Measurements from ENCODE around the gene LMO7.

The LMO7 gene

DNA sequence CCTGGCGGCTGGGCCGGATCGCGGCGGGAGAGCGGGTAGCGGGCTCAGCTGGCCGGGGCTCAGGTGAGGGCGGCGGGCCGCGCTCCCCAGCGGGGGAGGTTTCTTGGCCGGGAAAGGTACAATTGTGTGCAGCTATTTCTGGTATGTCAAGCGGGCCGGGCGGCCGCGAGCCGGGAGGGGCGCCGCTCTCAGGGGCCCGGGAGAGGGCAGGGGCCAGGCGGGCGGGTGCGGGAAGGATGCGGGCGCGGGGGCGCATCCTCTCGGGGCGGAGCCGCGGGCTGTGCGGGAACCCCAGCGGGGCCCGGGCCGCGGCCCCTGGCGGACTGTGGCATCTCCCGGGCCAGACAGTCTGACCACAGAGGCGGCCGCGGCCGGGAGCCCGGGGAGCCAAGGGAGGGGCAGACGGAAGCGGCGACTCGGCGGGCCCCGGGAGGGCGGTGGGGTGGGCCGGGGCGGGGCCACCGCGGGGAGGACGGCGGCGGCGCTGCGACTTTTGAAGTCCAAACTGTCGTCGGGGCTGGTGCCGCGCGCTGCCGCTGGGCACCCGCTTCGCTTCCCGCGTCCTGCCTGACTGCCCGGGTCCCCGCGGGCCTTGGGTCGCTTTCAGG lies at the start of gene LMO7:
Gene LMO7 (plus strand): TSS at position 503 of the 608 bp plus-strand sequence. CDS start 328 bp downstream, outside the sequence.
- in situ Hi-C loops (cut with MboI; ENCODE audit: low sequenced_read_pairs) = no loop called here

GRCh38 chr13:75587679-75588078 lies 48.5 kb upstream of the LMO7 start:
- in situ Hi-C loops (cut with MboI; ENCODE audit: low sequenced_read_pairs) = no loop called here

DNA sequence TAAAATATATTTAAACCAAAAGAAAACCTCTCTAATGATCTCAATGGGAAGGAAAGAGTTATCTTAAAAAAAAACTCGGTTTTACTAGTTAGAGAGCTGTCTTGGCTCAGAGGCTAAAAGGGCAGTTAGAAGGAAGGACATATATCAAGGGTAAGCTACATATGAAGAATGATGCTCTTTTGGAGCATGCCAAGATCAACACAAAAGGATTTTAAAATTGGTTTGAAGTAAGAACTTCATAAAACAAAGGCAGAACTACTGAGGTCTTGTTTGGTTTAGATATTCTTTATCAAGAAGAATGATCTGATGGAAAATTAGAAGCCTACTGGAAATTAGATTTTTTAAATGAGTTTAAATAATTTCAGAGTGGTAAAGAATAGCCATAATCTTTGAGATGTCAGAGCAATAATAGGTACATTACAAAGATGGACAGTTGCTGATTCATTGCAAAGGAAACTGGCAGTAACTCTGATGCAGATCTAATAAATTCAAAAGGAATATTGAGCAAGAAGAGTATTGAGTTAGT lies 39.4 kb upstream of the LMO7 start:
- in situ Hi-C loops (cut with MboI; ENCODE audit: low sequenced_read_pairs) = no loop called here

DNA sequence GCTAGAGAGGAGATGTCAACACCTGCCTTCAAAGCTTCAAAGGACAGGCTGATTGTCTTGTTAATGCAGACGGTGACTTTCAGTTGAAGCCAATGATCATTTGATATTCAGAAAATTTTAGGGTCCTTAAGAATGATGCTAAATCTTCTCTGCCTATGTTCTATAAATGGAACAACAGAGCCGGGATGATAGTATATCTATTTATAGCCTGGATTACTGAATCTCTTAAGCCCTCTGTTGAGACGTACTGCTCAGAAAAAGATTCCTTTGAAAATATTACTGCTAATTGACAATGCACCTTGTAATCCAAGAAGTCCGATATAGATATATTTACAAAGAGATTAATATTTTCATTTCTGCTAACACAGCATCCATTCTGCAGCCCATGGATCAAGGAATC lies 35.8 kb upstream of the LMO7 start:
- in situ Hi-C loops (cut with MboI; ENCODE audit: low sequenced_read_pairs) = no loop called here

DNA sequence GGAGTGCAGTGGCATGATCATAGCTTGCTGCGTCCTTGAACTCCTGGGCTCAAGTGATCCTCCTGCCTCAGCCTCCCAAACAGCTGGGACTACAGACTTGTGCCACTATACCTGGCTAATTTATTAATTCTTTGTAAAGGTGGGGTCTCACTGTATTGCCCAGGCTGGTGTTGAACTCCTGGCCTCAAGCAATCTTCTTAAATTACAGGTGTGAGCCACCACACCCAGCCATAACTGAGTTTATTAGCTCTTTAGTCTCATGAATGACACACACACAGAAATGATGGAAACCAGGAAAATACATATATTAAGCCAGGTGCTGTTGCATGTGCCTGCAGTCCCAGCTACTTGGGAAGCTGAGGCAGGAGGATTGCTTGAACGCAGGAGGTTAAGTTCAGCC lies 33.1 kb upstream of the LMO7 start:
- in situ Hi-C loops (cut with MboI; ENCODE audit: low sequenced_read_pairs) = no loop called here

DNA sequence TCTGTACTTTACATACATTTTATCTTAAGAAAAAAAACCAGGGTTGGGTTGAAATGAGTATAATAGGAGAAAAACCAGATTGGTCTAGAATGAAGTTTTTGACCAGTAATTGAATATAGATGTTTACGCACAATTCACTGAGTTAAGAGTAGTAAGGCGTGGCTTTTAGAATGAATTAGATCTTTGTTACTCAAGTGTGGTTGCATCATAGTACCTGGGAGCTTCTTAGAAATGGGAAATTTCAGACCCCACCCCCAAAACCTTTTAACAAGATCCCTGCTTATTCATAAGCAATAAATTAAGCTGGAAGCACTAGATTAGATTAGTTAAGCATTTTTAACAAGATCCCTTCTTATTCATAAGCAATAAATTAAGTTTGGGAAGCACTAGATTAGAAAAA lies 28.7 kb upstream of the LMO7 start:
- in situ Hi-C loops (cut with MboI; ENCODE audit: low sequenced_read_pairs) = no loop called here

- in situ Hi-C loops (cut with MboI; ENCODE audit: low sequenced_read_pairs) = no loop called here
Measured at GRCh38 chr13:75610466-75610865, 25.7 kb upstream of the LMO7 start.

- in situ Hi-C loops (cut with MboI; ENCODE audit: low sequenced_read_pairs) = no loop called here
Measured at GRCh38 chr13:75612354-75612753, 23.8 kb upstream of the LMO7 start.

DNA sequence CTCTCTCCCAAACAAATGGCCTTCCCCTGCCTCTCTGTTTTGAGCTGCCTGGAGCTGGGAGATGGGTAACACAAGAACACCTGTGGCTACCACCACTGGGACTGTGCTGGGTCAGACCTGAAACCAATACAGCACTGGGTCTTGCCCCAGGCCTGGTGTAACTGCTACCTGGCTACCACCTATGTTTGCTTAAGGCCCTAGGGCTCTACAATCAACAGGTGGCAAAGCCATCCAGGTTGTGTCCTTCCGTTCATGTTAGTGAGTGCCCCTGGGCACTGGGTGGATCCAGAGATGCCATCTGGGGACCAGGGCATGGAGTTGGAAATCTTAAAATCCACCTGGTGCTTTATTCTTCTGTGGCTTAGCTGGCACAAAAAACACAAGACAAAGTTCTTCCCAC lies 18.9 kb upstream of the LMO7 start:
- in situ Hi-C loops (cut with MboI; ENCODE audit: low sequenced_read_pairs) = no loop called here

- in situ Hi-C loops (cut with MboI; ENCODE audit: low sequenced_read_pairs) = no loop called here
Measured at GRCh38 chr13:75618308-75618707, 17.8 kb upstream of the LMO7 start.

DNA sequence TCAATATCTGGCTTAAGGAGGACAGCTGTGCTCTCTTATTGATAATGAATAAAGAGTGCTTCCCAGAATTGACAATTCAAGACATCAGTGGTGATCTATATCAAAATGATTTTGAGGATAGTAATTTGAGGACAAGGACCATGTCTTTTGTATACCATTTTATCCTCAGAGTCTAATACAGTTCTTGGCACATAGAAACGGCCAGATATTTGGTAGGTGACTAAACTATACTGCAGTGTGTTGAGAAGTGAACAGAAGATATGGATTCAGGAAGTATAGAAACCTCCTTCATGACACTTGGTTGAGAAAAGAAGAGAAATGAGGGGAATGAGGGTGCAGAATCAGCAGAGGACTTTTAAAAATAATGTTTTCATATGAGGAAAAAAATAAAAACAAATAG lies 16.1 kb upstream of the LMO7 start:
- in situ Hi-C loops (cut with MboI; ENCODE audit: low sequenced_read_pairs) = no loop called here

- in situ Hi-C loops (cut with MboI; ENCODE audit: low sequenced_read_pairs) = no loop called here
Measured at GRCh38 chr13:75621147-75621546, 15.0 kb upstream of the LMO7 start.

- in situ Hi-C loops (cut with MboI; ENCODE audit: low sequenced_read_pairs) = no loop called here
Measured at GRCh38 chr13:75628801-75629200, 7.3 kb upstream of the LMO7 start.

GRCh38 chr13:75633285-75633684 lies 2.8 kb upstream of the LMO7 start:
- in situ Hi-C loops (cut with MboI; ENCODE audit: low sequenced_read_pairs) = no loop called here

DNA sequence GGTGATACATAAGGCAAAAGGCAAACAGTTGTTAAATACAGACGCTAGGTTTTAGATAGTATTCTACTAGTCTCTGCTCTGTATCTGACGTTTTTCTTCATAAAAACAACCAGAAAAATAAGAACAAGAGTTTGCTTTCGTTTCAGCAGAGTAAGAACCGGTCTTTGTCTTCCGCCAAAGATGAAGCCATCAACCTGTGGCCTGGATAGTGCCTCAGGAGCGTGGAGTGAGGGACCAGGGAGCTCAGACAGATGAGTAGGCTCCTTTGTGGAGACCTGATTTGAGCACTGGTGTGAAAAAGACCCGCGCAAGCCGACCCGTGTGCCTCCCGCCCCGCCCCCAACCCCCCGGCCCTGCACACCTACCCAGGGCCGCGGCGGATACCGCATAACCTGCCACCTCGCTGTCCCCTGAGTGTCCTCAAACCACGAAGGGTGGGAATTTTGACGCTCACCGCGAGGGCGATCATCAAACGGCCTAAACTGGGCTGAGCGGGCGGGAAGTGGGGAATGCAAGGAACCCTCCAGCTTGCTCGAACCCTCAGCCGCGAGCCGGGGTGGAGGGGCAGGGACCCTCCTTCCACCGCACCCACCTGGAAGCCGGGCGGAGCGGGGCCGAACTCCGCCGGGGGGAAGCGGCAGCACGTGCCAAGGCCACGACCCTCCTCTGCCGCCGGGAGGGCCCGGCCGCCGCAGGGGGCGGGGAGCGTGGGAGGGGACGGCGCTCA lies 866 bp upstream of the LMO7 start:
- in situ Hi-C loops (cut with MboI; ENCODE audit: low sequenced_read_pairs) = no loop called here

DNA sequence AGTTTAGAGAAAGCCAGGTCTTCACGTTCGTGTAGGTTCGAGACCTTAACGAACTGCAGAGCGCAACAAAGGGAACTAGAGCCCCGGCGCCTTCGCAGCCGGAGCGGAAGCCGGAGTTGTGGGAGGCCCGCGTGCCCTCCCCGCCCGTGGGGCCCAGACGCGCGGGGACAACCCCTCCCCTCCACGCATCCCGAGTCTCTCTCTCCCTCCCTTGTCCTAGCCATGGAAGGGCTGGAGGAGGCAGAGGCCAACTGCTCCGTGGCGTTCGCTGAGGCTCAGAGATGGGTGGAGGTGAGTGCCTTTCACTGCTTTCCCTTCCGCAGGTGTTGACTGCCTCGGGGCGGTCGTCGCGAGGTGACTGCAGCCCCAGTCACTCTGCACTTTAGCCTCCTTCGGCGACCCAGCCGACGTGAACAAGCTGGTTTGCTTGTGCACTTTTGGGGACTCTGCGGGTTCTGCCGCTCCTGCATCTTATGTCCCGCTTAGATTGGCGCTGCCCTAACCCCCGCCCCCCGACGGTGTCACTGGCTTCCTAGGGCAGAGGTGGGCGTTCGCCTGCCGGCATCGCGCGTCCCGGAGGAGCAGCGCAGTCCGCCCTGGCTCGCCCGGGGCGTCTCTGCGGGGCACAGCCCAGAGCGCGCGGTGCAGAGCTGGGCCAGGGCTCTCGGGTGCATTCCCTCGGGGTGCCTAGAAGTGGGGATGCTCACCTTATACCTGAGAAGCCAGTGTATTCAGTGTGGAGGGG lies 478 bp downstream of the LMO7 start:
- in situ Hi-C loops (cut with MboI; ENCODE audit: low sequenced_read_pairs) = no loop called here

GRCh38 chr13:75637181-75637750 lies 1.1 kb downstream of the LMO7 start:
- in situ Hi-C loops (cut with MboI; ENCODE audit: low sequenced_read_pairs) = no loop called here

GRCh38 chr13:75639454-75639853 lies 3.3 kb downstream of the LMO7 start:
- in situ Hi-C loops (cut with MboI; ENCODE audit: low sequenced_read_pairs) = no loop called here

- in situ Hi-C loops (cut with MboI; ENCODE audit: low sequenced_read_pairs) = no loop called here
Measured at GRCh38 chr13:75641026-75641425, 4.9 kb downstream of the LMO7 start.

- in situ Hi-C loops (cut with MboI; ENCODE audit: low sequenced_read_pairs) = no loop called here
Measured at GRCh38 chr13:75643182-75643581, 7.1 kb downstream of the LMO7 start.

DNA sequence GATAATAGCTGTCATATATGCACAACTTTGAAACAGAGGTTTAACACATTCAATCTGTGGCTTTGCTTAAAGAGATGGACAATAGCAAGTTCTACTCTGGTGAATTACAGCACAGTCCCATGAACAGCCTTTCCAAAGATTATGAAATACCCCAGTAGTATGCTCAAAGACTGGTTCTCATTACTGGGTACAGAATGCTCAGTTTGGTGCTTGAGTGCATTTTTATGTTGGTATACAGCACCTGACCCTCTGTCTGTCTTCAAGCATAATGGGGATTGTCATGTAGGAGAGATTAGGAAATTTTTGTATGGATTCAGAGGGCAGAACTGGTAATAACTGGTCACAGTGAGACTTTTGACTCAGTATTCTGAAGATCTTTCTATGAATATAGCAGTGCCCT lies 7.6 kb downstream of the LMO7 start:
- in situ Hi-C loops (cut with MboI; ENCODE audit: low sequenced_read_pairs) = no loop called here

DNA sequence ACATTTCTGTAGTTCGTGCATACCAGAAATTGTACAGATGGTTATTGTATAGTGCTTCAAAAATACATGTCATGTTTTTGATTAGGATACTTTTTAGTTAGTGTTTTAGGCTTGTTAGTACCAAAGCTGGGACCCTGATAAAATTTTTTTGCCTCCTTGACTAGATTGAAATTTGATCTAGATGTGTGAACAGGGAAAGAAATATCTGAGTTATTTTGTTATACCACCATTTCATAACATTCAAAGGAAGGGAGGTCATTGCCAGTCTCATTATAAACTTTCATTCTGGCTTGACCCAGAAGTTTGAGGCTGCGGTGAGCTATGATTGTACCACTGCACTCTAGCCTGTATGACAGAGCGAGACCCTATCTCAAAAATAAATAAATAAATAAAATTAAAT lies 9.0 kb downstream of the LMO7 start:
- in situ Hi-C loops (cut with MboI; ENCODE audit: low sequenced_read_pairs) = no loop called here
